ENCODE data around the gene DKK1. TPM values are rescaled to one million over a fixed set of nuclear protein-coding genes. Genes with fewer than 3 reads are reported as not detected.
A peak's percentile ranks its signal among the peaks of the same experiment; 100 is the strongest.

The DKK1 gene
- total RNA-seq, result not detected

- intact Hi-C loops (cut with DNase I), result loop anchor here (5.0 kb wide), 1 partner anchor 173 kb away; no protein-coding TSS in a partner anchor
- Histone ChIP-seq H3K27me3 (peaks cover 0 to 8% of the 10 kb centered on the region in 2 donors), H3K9me3 (no peaks in the 10 kb centered on the region), H3K4me3 (peak within 1 kb of the TSS; percentile 19 to 33), H3K4me1 (peaks cover 18% of the 10 kb centered on the region), H3K27ac (no peak within 1 kb of the TSS), H3K36me3 (replicated peaks in 1 of 2; ENCODE audit: insufficient read depth in 1 of 2, low read depth in 2 of 2) (no peaks in the 10 kb centered on the region)
- DNase-seq (peak; percentile 53 to 75 (median 66)), ATAC-seq (peak; percentile 86)
- TF ChIP-seq CTCF (IDR thresholded peaks at IDR 0.05) (peak; percentile 51 to 74 (median 65)), POLR2A (IDR thresholded peaks at IDR 0.05) (no peak)
- WGBS, 2 donors, result 1% methylated on average over 25 to 55 of the region's 55 CpGs
Observed at GRCh38 chr10:52313933-52314821, at the start of gene DKK1. Gene DKK1, plus strand, starts transcription at chr10:52314281. Its CDS starts 154 bp downstream, at chr10:52314435.

- TF ChIP-seq CTCF (IDR thresholded peaks at IDR 0.05) (no peak), POLR2A (IDR thresholded peaks at IDR 0.05) (no peak)
- Histone ChIP-seq H3K9me3 (no peaks in the 10 kb centered on the region), H3K4me3 (no peak overlapping the region), H3K36me3 (replicated peaks in 1 of 2; ENCODE audit: insufficient read depth in 1 of 2, low read depth in 2 of 2) (no peaks in the 10 kb centered on the region), H3K27me3 (no peaks in the 10 kb centered on the region), H3K4me1 (no peaks in the 10 kb centered on the region), H3K27ac (no peak overlapping the region)
- DNase-seq (no peak), ATAC-seq (no peak)
- intact Hi-C loops (cut with DNase I), result no loop called here
- WGBS, 2 donors, result 81 to 91% methylated on average over 3 of the region's 3 CpGs
Observed at GRCh38 chr10:52265131-52265926, 48.8 kb upstream of the DKK1 start.

GRCh38 chr10:52266858-52267257 is 47.2 kb upstream of the DKK1 start:
- 60 to 69% methylated on average over 1 of the region's 1 CpG for WGBS, 2 donors
- DNase-seq (no peak), ATAC-seq (no peak)
- no peak for TF ChIP-seq POLR2A (IDR thresholded peaks at IDR 0.05)
- TF ChIP-seq CTCF (IDR thresholded peaks at IDR 0.05), result no peak
- Histone ChIP-seq H3K9me3 (no peaks in the 10 kb centered on the region), H3K36me3 (replicated peaks in 1 of 2; ENCODE audit: insufficient read depth in 1 of 2, low read depth in 2 of 2) (no peaks in the 10 kb centered on the region), H3K27ac (no peak overlapping the region), H3K4me3 (no peak overlapping the region), H3K27me3 (no peaks in the 10 kb centered on the region), H3K4me1 (no peaks in the 10 kb centered on the region)
- intact Hi-C loops (cut with DNase I), result no loop called here

DNA sequence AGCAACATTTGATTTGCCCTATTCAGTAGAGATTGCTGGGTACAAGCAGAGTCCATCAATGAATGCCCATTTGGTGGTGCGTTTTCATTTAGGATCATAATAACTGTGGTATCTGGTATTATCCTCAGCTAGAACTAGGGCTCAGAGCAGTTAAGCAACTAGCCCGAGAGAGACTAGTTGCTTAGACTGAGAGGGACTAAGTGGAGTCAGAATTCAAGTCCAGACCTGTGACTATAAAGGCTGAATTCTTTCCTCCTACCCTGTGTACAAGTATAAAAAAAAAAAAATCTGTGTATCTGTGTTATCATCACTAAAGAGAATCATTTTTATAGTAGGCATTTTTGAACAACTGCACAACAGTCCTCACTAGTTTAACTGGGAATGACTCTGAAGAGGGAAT is 45.3 kb upstream of the DKK1 start:
- Histone ChIP-seq H3K4me1 (no peaks in the 10 kb centered on the region), H3K27me3 (no peaks in the 10 kb centered on the region), H3K9me3 (no peaks in the 10 kb centered on the region), H3K27ac (no peak overlapping the region), H3K4me3 (no peak overlapping the region), H3K36me3 (replicated peaks in 1 of 2; ENCODE audit: insufficient read depth in 1 of 2, low read depth in 2 of 2) (no peaks in the 10 kb centered on the region)
- TF ChIP-seq POLR2A (IDR thresholded peaks at IDR 0.05) (no peak), CTCF (IDR thresholded peaks at IDR 0.05) (no peak)
- no peak for ATAC-seq
- WGBS, 2 donors, result 78 to 91% methylated on average over 2 of the region's 2 CpGs
- intact Hi-C loops (cut with DNase I), result no loop called here
- DNase-seq, result no peak

Data from body of pancreas (tissue), 4 donors.